Fibroblast of lung (primary cell): ENCODE results near the gene IBSP.

Experiments
- CTCF ChIP-seq, 2 donors: IDR thresholded peaks in 1 of 2; conservative IDR thresholded peaks in 1 of 2; 1 replicate in 1 of 2; 2 replicates in 1 of 2; pipeline ENCODE4 v1.5.1; 2011 to 2012; ENCODE audit warnings: low read length in 2 of 2, control low read depth in 1 of 2, inconsistent platforms in 1 of 2, low read depth in 1 of 2, mild to moderate bottlenecking in 1 of 2
- EZH2 ChIP-seq: IDR thresholded peaks from 2 replicates; pipeline ENCODE4 v1.5.1; 2012; ENCODE audit warnings: low read length, control low read depth, mild to moderate bottlenecking; ENCODE audit errors: missing control alignments

GRCh38 chr4:87781569-87781968 lies 17.8 kb upstream of the IBSP start:
- TF ChIP-seq CTCF (conservative IDR thresholded peaks at IDR 0.05 in 1 of 2, IDR thresholded peaks at IDR 0.05 in 1 of 2; ENCODE audit: low read depth in 1 of 2, low read length in 2 of 2) (no peak), EZH2 (no peak)
